WTC11 (cell line): ENCODE results near the gene AKAP6. TPM values are rescaled to one million over a fixed set of nuclear protein-coding genes. Genes with fewer than 3 reads are reported as not detected.

Experiments used
- ATAC-seq: fragments of 200-7000 bp; cut with Tn5 transposase; 2 replicates; pipeline ENCODE4 v1.10.0; 2021; ENCODE audit warnings: mild to moderate bottlenecking, moderate library complexity
- CTCF ChIA-PET: fragments of 300-600 bp; sonication (Branson Sonifier 250); formaldehyde crosslinking; loops from one replicate; lab custom pipeline; 2021; ENCODE audit warnings: antibody characterized with exemption; lab: Charles Lee
- POLR2A ChIA-PET: fragments of 350-600 bp; sonication (Branson Sonifier 250); formaldehyde crosslinking; loops from one replicate; lab custom pipeline; 2021; ENCODE audit warnings: antibody characterized with exemption; lab: Charles Lee
- DNase-seq: peaks from one replicate; pipeline ENCODE4 v3.0.0; 2021; ENCODE audit warnings: low spot score
- H3K27ac Mint-ChIP-seq: 2 replicates; pipeline ENCODE4 v1.8.0; 2021; ENCODE audit warnings: mixed read lengths
- H3K27me3 Mint-ChIP-seq: 2 replicates; pipeline ENCODE4 v1.8.0; 2021; ENCODE audit warnings: low read depth, mild to moderate bottlenecking, moderate library complexity, mixed read lengths
- H3K36me3 Mint-ChIP-seq: 2 replicates; pipeline ENCODE4 v1.8.0; 2021; ENCODE audit warnings: mixed read lengths
- H3K4me1 Mint-ChIP-seq: 2 replicates; pipeline ENCODE4 v1.8.0; 2022; ENCODE audit warnings: mixed read lengths
- H3K4me3 Mint-ChIP-seq: 2 replicates; pipeline ENCODE4 v1.8.0; 2021; ENCODE audit warnings: mild to moderate bottlenecking, moderate library complexity, mixed read lengths
- H3K9me3 Mint-ChIP-seq: 2 replicates; pipeline ENCODE4 v1.8.0; 2021; ENCODE audit warnings: mixed read lengths
- AFF4 ChIP-seq: sonication (generic); formaldehyde crosslinking; IDR thresholded peaks from 2 replicates; pipeline ENCODE4 v1.8.1; 2023; ENCODE audit warnings: mild to moderate bottlenecking, missing genetic modification reagents, borderline replicate concordance
- ELF4 ChIP-seq: sonication (generic); formaldehyde crosslinking; IDR thresholded peaks from 2 replicates; pipeline ENCODE4 v1.8.1; 2022; ENCODE audit warnings: low read depth, mild to moderate bottlenecking, moderate library complexity, missing genetic modification reagents
- FOXP1 ChIP-seq: sonication (generic); formaldehyde crosslinking; IDR thresholded peaks from 2 replicates; pipeline ENCODE4 v1.8.0; 2022; ENCODE audit warnings: missing genetic modification reagents, mild to moderate bottlenecking, moderate library complexity, borderline replicate concordance
- HMGA2 ChIP-seq: fragments of 250-450 bp; sonication (Bioruptor Pico); IDR thresholded peaks from 2 replicates; pipeline ENCODE4 v1.4.0; 2021; ENCODE audit warnings: mild to moderate bottlenecking, moderate library complexity
- IRF1 ChIP-seq: sonication (generic); formaldehyde crosslinking; IDR thresholded peaks from 2 replicates; pipeline ENCODE4 v1.8.0; 2023; ENCODE audit warnings: missing genetic modification reagents
- MLX ChIP-seq: sonication (generic); formaldehyde crosslinking; IDR thresholded peaks from 2 replicates; pipeline ENCODE4 v1.8.1; 2023; ENCODE audit warnings: mild to moderate bottlenecking, missing genetic modification reagents, moderate library complexity
- NFATC4 ChIP-seq: fragments of 250-450 bp; sonication (Bioruptor Pico); IDR thresholded peaks from 2 replicates; pipeline ENCODE4 v1.9.0; 2021; ENCODE audit warnings: mild to moderate bottlenecking
- NR1H2 ChIP-seq: sonication (generic); formaldehyde crosslinking; IDR thresholded peaks from 2 replicates; pipeline ENCODE4 v1.9.0; 2021; ENCODE audit warnings: mild to moderate bottlenecking, moderate library complexity, missing genetic modification reagents
- NR2C2 ChIP-seq: sonication (generic); formaldehyde crosslinking; IDR thresholded peaks from 2 replicates; pipeline ENCODE4 v1.8.0; 2022; ENCODE audit warnings: mild to moderate bottlenecking, missing genetic modification reagents
- NR3C1 ChIP-seq: sonication (generic); formaldehyde crosslinking; conservative IDR thresholded peaks from 2 replicates; pipeline ENCODE4 v1.8.1; 2023; ENCODE audit warnings: low read depth, mild to moderate bottlenecking, missing genetic modification reagents
- PRDM15 ChIP-seq: sonication (generic); formaldehyde crosslinking; IDR thresholded peaks from 2 replicates; pipeline ENCODE4 v1.8.0; 2022; ENCODE audit warnings: missing genetic modification reagents
- RORB ChIP-seq: fragments of 250-450 bp; sonication (Bioruptor Pico); IDR thresholded peaks from 2 replicates; pipeline ENCODE4 v1.9.0; 2021; ENCODE audit warnings: mild to moderate bottlenecking
- TEAD1 ChIP-seq: sonication (generic); formaldehyde crosslinking; IDR thresholded peaks from 2 replicates; pipeline ENCODE4 v1.8.0; 2022; ENCODE audit warnings: mild to moderate bottlenecking, missing genetic modification reagents
- TEAD4 ChIP-seq: sonication (generic); formaldehyde crosslinking; IDR thresholded peaks from 2 replicates; pipeline ENCODE4 v1.8.0; 2022; ENCODE audit warnings: mild to moderate bottlenecking, missing genetic modification reagents
- TP53 ChIP-seq: sonication (generic); formaldehyde crosslinking; IDR thresholded peaks from 2 replicates; pipeline ENCODE4 v1.8.1; 2023; ENCODE audit warnings: mild to moderate bottlenecking, missing genetic modification reagents
- ZNF219 ChIP-seq: sonication (generic); formaldehyde crosslinking; IDR thresholded peaks from 2 replicates; pipeline ENCODE4 v1.8.0; 2023; ENCODE audit warnings: missing genetic modification reagents, mild to moderate bottlenecking, borderline replicate concordance
- ZNF232 ChIP-seq: sonication (generic); formaldehyde crosslinking; IDR thresholded peaks from 2 replicates; pipeline ENCODE4 v1.8.0; 2022; ENCODE audit warnings: mild to moderate bottlenecking, missing genetic modification reagents
- ZNF317 ChIP-seq: sonication (generic); formaldehyde crosslinking; IDR thresholded peaks from 2 replicates; pipeline ENCODE4 v1.8.1; 2023; ENCODE audit warnings: low read depth, mild to moderate bottlenecking, moderate library complexity, missing genetic modification reagents, borderline replicate concordance
- ZNF396 ChIP-seq: fragments of 250-450 bp; sonication (Bioruptor Pico); IDR thresholded peaks from 2 replicates; pipeline ENCODE4 v1.8.0; 2021; ENCODE audit warnings: mild to moderate bottlenecking, moderate library complexity, borderline replicate concordance
- ZNF416 ChIP-seq: fragments of 250-450 bp; sonication (Bioruptor Pico); IDR thresholded peaks from 2 replicates; pipeline ENCODE4 v1.9.0; 2021; ENCODE audit warnings: mild to moderate bottlenecking, inconsistent platforms
- total RNA-seq: library from RNA; stranded (reverse); gene quantifications from 3 replicates; pipeline ENCODE4 v1.2.3, GENCODE V29; 2021
- TF ChIP-seq, protein P1 (sequence below): fragments of 200-600 bp; IDR thresholded peaks from 2 replicates; pipeline ENCODE4 v1.8.0; 2022; ENCODE audit warnings: antibody characterized with exemption
- TF ChIP-seq, protein P2 (sequence below): fragments of 250-450 bp; sonication (Bioruptor Pico); IDR thresholded peaks from 2 replicates; pipeline ENCODE4 v1.9.0; 2021; ENCODE audit warnings: mild to moderate bottlenecking, borderline replicate concordance

AKAP6 gene
- total RNA-seq, 1 experiment from 2014 or later: 0.63 TPM

DNA sequence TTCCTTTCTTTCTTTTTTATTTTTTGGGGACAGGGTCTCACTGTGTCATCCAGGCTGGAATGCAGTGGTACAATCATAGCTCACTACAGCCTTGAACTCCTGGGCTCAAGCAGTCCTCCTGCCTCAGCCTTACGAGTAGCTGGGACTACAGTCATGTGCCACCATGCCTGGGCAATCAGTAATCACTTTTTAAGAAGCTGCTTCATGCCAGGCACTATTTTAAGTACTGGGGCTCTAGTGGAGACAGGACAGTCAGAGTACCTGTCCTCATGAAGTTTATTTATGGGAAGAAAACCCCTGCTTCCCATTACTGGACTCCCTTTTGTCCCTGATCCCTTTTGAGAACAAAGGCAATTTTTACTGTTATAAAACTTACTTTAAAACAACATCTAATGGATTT is 485.6 kb downstream of the AKAP6 start:
- TF ChIP-seq RORB (CRISPR knock-in tag) (no peak), FOXP1 (no peak), TEAD4 (no peak), NR3C1 (CRISPR knock-in tag) (no peak), ZNF317 (no peak), AFF4 (CRISPR knock-in tag) (no peak), PRDM15 (CRISPR knock-in tag) (no peak), TEAD1 (no peak), HMGA2 (no peak)
- TF ChIP-seq, protein P1, sequence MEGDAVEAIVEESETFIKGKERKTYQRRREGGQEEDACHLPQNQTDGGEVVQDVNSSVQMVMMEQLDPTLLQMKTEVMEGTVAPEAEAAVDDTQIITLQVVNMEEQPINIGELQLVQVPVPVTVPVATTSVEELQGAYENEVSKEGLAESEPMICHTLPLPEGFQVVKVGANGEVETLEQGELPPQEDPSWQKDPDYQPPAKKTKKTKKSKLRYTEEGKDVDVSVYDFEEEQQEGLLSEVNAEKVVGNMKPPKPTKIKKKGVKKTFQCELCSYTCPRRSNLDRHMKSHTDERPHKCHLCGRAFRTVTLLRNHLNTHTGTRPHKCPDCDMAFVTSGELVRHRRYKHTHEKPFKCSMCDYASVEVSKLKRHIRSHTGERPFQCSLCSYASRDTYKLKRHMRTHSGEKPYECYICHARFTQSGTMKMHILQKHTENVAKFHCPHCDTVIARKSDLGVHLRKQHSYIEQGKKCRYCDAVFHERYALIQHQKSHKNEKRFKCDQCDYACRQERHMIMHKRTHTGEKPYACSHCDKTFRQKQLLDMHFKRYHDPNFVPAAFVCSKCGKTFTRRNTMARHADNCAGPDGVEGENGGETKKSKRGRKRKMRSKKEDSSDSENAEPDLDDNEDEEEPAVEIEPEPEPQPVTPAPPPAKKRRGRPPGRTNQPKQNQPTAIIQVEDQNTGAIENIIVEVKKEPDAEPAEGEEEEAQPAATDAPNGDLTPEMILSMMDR: no peak
- TF ChIP-seq, protein P2, sequence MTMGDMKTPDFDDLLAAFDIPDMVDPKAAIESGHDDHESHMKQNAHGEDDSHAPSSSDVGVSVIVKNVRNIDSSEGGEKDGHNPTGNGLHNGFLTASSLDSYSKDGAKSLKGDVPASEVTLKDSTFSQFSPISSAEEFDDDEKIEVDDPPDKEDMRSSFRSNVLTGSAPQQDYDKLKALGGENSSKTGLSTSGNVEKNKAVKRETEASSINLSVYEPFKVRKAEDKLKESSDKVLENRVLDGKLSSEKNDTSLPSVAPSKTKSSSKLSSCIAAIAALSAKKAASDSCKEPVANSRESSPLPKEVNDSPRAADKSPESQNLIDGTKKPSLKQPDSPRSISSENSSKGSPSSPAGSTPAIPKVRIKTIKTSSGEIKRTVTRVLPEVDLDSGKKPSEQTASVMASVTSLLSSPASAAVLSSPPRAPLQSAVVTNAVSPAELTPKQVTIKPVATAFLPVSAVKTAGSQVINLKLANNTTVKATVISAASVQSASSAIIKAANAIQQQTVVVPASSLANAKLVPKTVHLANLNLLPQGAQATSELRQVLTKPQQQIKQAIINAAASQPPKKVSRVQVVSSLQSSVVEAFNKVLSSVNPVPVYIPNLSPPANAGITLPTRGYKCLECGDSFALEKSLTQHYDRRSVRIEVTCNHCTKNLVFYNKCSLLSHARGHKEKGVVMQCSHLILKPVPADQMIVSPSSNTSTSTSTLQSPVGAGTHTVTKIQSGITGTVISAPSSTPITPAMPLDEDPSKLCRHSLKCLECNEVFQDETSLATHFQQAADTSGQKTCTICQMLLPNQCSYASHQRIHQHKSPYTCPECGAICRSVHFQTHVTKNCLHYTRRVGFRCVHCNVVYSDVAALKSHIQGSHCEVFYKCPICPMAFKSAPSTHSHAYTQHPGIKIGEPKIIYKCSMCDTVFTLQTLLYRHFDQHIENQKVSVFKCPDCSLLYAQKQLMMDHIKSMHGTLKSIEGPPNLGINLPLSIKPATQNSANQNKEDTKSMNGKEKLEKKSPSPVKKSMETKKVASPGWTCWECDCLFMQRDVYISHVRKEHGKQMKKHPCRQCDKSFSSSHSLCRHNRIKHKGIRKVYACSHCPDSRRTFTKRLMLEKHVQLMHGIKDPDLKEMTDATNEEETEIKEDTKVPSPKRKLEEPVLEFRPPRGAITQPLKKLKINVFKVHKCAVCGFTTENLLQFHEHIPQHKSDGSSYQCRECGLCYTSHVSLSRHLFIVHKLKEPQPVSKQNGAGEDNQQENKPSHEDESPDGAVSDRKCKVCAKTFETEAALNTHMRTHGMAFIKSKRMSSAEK: no peak
- TF ChIP-seq, all 79 proteins: peak for 0
- no peaks in the 10 kb centered on the region for H3K36me3 Mint-ChIP-seq
- no peak for DNase-seq
- ATAC-seq: no peak
- no peak overlapping the region for H3K27ac Mint-ChIP-seq
- POLR2A ChIA-PET: no interaction called here
- CTCF ChIA-PET: no interaction called here
- no peak overlapping the region for H3K4me3 Mint-ChIP-seq
- no peaks in the 10 kb centered on the region for H3K9me3 Mint-ChIP-seq
- peaks cover 51% of the 10 kb centered on the region for H3K4me1 Mint-ChIP-seq
- no peaks in the 10 kb centered on the region for H3K27me3 Mint-ChIP-seq

GRCh38 chr14:32816588-32816987 is 487.5 kb downstream of the AKAP6 start:
- H3K4me3 Mint-ChIP-seq: no peak overlapping the region
- TF ChIP-seq NR2C2 (CRISPR knock-in tag) (no peak), MLX (CRISPR knock-in tag) (no peak), ELF4 (CRISPR knock-in tag) (no peak), NR3C1 (CRISPR knock-in tag) (no peak), NFATC4 (CRISPR knock-in tag) (no peak), HMGA2 (no peak), ZNF219 (CRISPR knock-in tag) (no peak), NR1H2 (no peak), IRF1 (no peak), ZNF416 (CRISPR knock-in tag) (no peak), TP53 (CRISPR knock-in tag) (no peak), ZNF232 (CRISPR knock-in tag) (no peak), ZNF396 (CRISPR knock-in tag) (no peak)

More at GRCh38 chr14:32816588-32816987, 487.5 kb downstream of the AKAP6 start:
- ChIA-PET CTCF (no interaction called here), POLR2A (no interaction called here)
- DNase-seq (no peak), ATAC-seq (no peak)
- Mint-ChIP-seq H3K4me1 (peaks cover 40% of the 10 kb centered on the region), H3K27me3 (no peaks in the 10 kb centered on the region), H3K36me3 (no peaks in the 10 kb centered on the region), H3K27ac (no peak overlapping the region), H3K9me3 (peaks cover under 1% of the 10 kb centered on the region; the same call in 1 of the 2 replicates)
